NCI-H187 treated with DMSO at 0.1 percent for 48 hours (cell line): Measurements from ENCODE around the gene RNF4.

ENCODE experiments used
- DNase-seq: peaks from one replicate; lab custom pipeline; 2025; lab: John Stamatoyannopoulos, UW

The RNF4 gene

DNA sequence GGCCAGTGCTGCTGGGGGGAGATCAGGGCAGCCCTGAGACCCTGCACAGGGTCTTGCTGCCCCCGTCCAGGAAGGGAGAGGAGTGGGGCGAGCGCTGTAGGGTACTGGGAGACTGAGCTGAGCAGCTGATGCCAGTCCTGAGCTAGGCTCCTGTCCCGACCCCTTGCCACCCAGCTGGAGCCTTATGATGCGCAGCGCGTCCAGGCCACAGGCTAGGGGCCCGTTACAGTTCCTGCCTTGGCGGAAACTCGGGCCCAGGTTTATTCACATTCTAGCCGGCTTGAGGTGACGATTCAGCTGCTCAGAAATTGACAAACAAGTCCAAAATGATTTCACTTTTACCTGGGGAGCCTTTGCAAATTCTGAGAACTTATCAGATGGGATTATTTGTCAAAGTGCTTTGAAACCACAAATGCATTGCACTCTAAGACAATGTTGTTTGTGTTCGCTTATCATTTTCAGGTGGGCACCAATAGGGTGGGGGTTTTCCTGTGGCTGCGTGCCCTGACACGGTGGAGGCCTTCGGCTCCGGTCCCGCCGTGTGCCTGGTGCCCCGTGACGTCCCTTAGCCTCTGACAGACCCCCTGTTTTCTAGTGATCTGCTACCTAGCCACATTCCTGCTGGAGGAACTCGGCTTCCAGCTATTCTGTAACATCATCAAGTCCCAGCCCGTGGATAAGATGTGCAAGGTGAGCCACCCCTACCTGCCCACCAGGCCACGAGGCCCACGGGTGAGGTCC is 31.3 kb upstream of the RNF4 start:
- DNase-seq = no peak

DNA sequence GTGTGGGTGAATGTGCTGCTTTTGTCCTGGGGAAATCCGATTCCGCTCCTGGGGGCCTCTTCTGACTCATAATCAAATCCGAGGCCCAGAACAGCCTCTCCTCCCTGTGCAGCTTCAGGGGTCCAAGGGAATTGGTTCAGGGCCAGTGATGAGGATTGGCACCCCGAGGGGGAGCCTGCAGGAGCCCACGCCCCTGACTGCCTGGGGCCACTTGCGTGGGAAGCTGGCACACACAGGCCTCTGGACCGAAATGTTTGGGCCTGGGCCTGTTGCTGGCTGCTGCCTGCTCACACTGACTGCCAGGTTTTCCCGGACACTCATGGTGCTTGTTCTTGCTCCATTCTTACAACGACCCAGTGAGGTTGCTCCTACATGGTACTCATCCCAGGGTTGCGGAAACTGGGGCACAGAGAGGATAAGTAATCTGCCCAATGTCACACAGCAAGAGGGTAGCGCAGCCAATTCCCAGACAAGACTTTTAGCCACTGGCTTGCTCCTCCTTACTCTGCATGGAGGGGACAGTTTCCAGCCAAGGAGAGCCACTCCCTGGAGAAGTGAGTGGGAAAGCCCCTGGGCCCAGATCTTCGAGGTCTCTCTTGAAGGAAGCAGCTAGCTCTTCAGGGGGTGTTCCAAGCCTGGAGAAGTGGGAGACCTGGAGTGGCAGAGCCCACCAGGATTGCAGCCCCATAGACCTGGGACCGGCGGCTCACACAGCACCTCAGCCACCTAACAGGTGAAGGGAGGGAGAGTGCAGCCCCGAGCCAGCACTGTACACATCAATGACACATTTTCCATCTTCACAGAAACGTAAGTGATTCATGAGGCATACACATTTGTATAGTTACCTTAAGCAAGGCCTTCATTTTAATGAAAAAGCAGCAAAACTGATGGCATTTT is 29.8 kb upstream of the RNF4 start:
- no peak for DNase-seq

DNA sequence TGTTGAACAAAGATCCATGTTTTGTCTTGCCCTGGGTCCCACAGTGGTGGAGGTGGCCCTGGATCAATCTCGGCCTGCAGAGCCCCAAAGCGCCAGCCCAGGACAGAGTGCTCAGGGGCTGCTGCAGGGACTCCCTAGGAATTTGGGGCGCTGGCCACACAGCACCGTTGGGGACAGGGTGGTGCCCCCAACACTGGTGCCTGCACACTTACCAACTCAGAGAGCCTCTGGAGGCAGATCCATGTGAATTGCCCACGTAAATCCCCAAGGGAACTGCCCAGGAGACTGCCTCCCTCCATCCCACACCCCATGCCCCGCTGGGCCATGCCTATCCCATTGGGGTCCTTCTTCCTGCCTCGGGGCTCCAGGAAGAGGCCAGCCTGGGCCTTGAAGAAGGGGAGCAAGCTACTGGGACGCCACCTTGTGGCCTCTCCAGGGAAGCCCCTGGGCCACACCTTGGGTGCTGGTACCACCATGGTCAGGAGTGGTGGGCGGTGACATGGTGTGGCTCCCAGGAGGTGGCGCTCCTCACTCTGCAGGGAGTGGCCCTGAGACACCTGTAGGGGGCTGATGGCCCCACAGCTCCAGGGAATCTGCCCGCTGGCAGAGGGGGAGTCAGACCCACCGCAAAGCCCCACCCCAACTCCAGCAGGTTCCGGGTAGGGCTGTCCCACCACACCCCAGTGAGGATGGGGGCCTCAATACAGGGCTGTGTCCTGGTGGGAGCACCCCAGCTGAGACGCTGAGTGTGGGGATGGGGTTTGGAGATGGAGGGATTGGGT is 27.3 kb upstream of the RNF4 start:
- DNase-seq = no peak

- DNase-seq = no peak
These were observed 26.5 kb upstream of the RNF4 start for GRCh38 chr4:2442175-2442993.

DNA sequence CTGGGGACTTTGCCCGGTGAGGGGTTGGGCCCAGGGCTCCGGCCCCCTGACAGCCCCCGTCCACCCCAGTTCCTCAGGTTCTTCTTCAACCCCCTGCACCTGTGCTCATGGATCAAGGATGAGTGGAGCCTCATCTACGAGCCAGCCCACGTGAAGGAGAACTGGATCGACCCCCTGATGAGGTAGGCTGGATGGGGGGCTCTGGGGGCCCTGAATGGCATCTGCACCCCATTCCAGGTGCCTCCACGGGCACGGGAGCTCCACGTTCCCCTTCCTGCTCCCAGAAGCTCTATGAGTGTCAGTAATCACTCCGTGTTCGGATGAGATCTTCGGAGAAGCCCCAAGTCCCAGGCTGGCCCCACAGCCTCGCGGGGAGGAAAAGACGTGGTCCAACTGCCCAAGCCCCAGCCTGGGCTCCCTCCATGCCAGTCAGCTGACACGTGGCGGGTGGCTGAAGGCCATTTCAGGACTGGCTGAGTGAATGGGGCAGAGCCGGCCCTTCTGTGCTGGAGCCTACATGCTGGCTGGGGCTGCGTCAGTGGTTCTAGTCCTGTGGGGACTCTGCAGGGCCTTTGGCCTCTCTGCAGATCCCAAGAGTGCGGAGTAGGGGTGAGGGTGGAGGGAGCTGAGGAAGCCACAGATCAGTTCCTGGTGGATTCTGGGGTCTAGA is 25.7 kb upstream of the RNF4 start:
- DNase-seq = no peak

DNA sequence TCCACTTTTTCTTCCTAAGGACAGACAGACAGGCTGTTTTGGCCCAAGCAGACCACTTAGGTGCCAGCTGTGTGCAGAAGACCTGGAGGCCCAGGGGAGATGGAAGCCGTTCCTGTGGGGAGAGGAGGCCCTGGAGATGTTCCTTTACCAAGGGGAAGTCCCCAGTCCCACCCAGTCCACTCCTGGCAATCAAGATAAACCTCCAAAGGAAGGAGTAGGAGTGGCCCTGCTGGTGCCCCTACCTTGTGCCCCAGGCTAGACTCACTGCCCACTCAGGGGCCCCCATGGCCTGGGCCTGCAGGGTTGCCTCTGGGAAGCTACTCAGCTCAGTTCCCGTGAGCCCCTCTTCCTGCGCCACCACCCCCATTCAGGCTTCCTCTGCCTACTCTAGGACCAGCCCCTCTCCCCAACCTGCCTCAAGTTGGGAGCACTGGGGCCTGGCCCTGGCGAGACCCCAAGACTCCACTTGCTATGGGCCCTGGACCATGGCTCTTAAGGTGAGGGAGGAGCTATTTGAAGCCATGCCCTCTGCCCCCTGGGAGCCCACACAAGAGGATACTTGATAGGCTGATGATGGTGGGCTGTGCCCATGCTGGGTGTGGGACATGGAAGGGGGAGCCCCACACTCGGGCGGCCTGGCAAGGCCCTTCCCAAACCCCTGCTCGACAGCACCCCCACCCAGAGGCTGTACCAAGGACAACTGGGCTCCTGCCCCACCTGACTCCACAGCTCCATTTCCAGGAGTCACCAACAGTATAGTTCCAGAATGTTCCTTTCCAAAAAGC is 24.8 kb upstream of the RNF4 start:
- no peak for DNase-seq

DNA sequence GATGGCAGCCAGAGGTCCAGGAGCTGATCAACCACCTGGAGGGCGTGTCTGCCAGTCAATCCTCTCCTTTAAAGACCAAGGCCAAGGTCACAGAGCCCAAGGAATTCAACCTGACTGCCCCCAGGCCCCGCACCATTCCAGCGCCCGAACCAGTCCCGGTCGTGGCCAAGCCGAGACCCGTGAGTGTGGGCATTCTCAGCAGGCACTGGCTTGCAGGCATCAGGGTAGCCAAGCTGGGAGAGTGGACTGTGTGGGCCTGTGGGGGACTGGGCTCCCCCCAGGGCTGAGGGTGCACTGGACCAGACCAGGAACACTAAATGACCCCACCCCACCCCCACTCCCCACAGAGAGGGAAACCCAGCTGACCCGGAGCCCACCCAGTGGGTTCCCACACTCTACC is 23.8 kb upstream of the RNF4 start:
- no peak for DNase-seq

- no peak for DNase-seq
These were observed 23.3 kb upstream of the RNF4 start for GRCh38 chr4:2445571-2445970.

DNA sequence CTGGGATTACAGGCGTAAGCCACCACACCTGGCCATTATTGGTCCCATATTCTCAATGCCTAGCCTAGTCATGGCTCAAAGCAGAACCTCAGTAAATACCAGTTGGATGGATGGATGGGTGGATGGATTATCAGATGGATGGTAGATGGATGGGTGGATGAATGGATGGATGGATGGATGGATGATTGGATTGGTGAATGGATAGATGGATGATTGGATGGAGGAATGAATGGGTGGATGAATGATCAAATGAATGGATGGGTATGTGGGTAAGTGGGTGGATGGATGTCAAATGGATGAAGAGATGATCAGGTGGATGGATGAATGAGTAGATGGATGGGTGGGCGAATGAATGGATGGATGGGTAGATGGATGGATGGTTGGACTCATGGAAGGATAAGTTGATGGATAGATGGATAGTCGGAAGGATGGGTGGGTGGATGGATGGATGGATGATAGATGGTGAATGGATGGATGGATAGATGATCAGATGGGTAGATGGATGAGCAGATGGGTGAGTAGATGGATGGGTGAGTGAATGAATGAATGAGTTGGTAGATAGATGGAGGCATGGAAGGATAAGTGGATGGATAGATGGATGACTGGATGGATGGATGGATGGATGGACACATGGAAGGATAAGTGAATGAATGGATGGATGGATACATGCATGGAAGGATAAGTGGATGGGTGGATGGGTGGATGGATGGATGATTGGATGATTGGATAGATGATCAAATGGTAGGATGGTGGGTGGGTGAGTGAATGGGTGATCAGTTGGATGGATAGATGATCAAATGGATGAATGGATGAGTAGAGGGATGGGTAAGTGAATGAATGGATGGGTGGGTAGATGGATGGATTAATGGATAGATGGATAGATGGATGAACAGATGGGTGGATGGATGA is 22.0 kb upstream of the RNF4 start:
- DNase-seq = no peak

- no peak for DNase-seq
These were observed 20.3 kb upstream of the RNF4 start for GRCh38 chr4:2448589-2448988.

- no peak for DNase-seq
These were observed 19.9 kb upstream of the RNF4 start for GRCh38 chr4:2449051-2449450.

GRCh38 chr4:2449511-2450392 is 19.2 kb upstream of the RNF4 start:
- DNase-seq = no peak

DNA sequence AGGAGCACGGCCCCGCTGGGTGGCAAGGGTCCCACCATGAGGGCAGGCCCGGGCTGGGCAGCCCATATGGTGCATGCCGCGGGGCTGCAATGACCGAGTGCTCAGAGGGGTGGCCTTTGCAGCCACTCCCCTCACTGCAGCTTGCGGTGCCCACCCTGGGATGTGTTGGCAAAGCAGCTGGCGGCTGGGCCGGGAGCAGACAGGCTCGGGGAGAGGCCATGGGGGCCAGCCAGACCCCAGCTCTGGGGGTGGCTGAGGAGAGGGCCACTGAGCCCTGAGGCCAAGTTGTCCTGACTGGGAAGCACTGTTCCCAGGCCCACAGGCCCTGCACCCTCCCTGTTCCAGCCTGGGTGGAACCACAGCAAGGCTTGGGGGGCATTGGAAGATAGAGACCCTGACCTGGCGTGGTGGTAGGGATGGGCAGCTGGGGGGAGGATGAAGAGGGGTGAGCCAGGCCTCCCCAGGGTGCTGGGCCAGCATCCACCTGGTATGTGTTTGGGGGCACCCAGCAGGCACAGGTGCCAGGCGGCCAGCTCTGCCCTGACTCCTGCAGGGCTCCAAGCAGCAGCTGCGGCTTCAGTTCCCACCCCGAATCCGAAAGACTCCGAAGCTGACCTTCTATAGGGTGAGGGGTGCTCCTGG is 18.4 kb upstream of the RNF4 start:
- DNase-seq = no peak

DNA sequence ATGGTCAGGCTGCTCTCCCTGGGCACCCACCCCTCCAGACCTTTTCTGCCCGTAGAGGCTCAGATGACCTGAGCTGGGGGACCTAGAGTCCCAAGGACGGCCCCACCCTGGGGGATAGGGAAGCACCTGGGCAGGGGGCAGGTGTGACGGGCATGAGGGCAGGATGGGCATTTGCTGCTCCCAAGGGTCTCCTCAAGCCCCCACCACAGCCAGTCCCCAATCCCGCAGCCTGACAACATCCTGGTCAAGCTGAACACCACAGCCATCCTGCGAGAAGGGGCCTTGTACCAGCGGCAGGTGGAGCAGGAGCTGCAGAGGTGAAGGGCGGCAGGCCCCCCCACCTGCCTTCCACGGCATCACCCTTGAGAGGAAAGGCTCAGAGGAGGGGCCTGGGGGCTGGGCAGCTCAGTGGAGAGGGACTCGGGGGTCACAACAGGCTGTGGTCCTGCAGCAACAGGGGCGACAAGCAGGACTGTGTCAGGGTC is 17.8 kb upstream of the RNF4 start:
- DNase-seq = no peak

GRCh38 chr4:2451821-2452785 is 16.8 kb upstream of the RNF4 start:
- no peak for DNase-seq
